Measurements from ENCODE around the gene BACH2.
A peak's percentile ranks its signal among the peaks of the same experiment; 100 is the strongest.

Gene BACH2

DNA sequence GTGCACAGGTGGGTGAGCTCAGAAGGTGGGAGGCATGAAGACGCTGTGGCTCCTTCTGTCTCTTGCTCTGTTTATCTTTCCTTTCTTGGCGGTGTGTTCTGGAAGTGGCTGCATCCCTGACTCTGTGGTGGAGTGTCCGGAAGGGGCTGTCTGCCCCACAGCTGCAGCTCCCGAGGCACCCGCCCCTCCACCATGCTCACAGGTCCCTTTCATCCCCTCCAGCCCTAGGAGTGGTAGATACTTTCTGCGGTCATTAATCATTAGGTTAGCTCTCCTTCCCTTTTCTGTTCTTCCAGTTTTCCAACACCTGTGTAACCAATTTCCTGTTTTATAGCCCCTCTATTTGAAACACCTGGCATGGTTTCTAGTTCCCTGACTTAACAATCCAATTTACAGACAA lies 336.8 kb downstream of the BACH2 start:
- no peak overlapping the region for H3K4me3 Mint-ChIP-seq
- H3K27ac Mint-ChIP-seq, result peak overlapping the region; percentile 91
- peaks cover 93% of the 10 kb centered on the region for H3K36me3 Mint-ChIP-seq (ENCODE audit: low read depth)
- H3K4me1 Mint-ChIP-seq (ENCODE audit: low read depth), result peaks cover 91% of the 10 kb centered on the region
- DNase-seq, result no peak
- H3K9me3 Mint-ChIP-seq, result no peaks in the 10 kb centered on the region
- H3K27me3 Mint-ChIP-seq, result no peaks in the 10 kb centered on the region

GRCh38 chr6:89956182-89956581 lies 340.5 kb downstream of the BACH2 start:
- H3K27me3 Mint-ChIP-seq, result no peaks in the 10 kb centered on the region
- no peaks in the 10 kb centered on the region for H3K9me3 Mint-ChIP-seq
- H3K27ac Mint-ChIP-seq, result peak overlapping the region; percentile 93
- H3K4me3 Mint-ChIP-seq, result no peak overlapping the region
- no peak for DNase-seq
- H3K36me3 Mint-ChIP-seq (ENCODE audit: low read depth), result peaks cover 92% of the 10 kb centered on the region
- peaks cover 94% of the 10 kb centered on the region for H3K4me1 Mint-ChIP-seq (ENCODE audit: low read depth)

DNA sequence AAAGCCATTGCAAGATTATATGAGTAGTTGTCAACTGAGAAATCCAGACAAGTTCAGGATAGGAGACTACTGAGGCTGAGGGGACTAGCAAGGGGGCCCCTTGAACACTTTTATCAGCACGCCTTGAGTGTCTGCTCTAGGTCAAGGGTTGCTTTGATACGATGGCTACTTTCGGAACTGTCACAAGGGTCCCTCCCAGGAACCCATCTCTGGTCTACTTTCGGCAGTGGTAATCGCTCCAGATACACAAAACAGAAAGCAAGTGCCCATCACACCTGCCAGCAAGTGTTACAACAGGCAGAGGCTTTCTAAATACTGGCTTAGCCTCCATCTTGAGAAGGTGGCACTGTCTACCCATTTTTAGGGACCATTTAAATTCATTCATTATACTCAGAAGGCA lies 341.3 kb downstream of the BACH2 start:
- Mint-ChIP-seq H3K9me3 (no peaks in the 10 kb centered on the region), H3K4me1 (ENCODE audit: low read depth) (peaks cover 89% of the 10 kb centered on the region), H3K36me3 (ENCODE audit: low read depth) (peaks cover 92% of the 10 kb centered on the region), H3K4me3 (peak overlapping the region; percentile 60), H3K27me3 (no peaks in the 10 kb centered on the region), H3K27ac (peak overlapping the region; percentile 93)
- no peak for DNase-seq

DNA sequence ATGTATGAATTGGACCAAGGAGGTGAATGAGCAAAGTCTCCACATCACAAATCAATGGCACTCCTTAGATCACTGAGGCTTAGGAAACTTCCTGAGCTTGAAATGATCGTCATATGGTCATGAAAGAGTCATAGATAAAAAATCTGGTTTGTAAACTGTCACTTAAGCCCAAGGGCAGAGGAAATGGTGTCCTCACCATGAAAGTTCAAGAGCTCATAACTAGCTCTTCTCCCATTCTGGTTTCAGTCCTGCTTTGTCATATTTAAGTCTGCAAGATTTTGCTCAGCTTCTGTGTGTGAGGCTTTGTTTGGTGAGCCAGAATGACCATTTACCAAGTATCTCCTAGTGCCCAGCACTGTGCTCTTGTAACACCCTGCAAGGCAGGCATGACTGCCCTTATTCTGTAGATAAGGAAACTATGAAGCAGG lies 341.9 kb downstream of the BACH2 start:
- no peaks in the 10 kb centered on the region for H3K27me3 Mint-ChIP-seq
- H3K4me3 Mint-ChIP-seq, result peak overlapping the region; percentile 60
- H3K9me3 Mint-ChIP-seq, result no peaks in the 10 kb centered on the region
- DNase-seq, result no peak
- peak overlapping the region; percentile 93 for H3K27ac Mint-ChIP-seq
- H3K4me1 Mint-ChIP-seq (ENCODE audit: low read depth), result peaks cover 88% of the 10 kb centered on the region
- peaks cover 92% of the 10 kb centered on the region for H3K36me3 Mint-ChIP-seq (ENCODE audit: low read depth)

- DNase-seq, result no peak
- Mint-ChIP-seq H3K36me3 (ENCODE audit: low read depth) (peaks cover 95% of the 10 kb centered on the region), H3K4me3 (peak overlapping the region; percentile 50), H3K9me3 (no peaks in the 10 kb centered on the region), H3K4me1 (ENCODE audit: low read depth) (peaks cover 82% of the 10 kb centered on the region), H3K27ac (peak overlapping the region; percentile 93), H3K27me3 (no peaks in the 10 kb centered on the region)
Observed at GRCh38 chr6:89952686-89953085, 344.0 kb downstream of the BACH2 start.

- Mint-ChIP-seq H3K27ac (peak overlapping the region; percentile 93), H3K27me3 (no peaks in the 10 kb centered on the region), H3K4me1 (ENCODE audit: low read depth) (peaks cover 82% of the 10 kb centered on the region), H3K36me3 (ENCODE audit: low read depth) (peaks cover 97% of the 10 kb centered on the region), H3K4me3 (peak overlapping the region; percentile 50), H3K9me3 (no peaks in the 10 kb centered on the region)
- DNase-seq, result no peak
Observed at GRCh38 chr6:89952105-89952671, 344.5 kb downstream of the BACH2 start.

DNA sequence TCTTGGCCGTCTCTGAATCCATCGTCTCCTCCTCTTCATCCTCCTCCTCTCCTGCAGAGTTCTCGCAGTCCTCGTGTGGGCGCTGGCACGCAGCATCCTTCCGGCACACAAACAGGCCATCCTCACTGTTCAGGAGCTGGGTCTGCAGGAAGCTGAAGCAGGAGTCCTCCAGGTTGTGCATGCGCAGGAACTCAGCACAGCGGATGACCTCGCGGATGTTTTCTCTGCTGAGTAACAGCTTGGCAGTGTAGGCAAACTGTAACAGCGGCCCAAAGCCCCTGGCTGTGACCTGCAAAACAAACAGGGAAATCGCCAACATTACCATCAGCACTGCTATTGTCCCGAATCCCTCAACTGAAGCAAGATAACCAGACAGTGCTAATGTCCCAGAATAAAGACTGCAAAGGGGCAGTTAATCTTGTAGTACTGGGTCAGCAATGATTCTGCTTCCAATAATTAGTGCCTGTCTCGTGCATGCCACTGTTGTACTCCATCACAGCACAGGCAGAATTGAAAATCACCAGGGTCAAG lies 345.0 kb downstream of the BACH2 start:
- Mint-ChIP-seq H3K27ac (peak overlapping the region; percentile 93), H3K4me3 (no peak overlapping the region), H3K9me3 (no peaks in the 10 kb centered on the region), H3K4me1 (ENCODE audit: low read depth) (peaks cover 82% of the 10 kb centered on the region), H3K27me3 (no peaks in the 10 kb centered on the region), H3K36me3 (ENCODE audit: low read depth) (peaks cover 97% of the 10 kb centered on the region)
- DNase-seq, result no peak

DNA sequence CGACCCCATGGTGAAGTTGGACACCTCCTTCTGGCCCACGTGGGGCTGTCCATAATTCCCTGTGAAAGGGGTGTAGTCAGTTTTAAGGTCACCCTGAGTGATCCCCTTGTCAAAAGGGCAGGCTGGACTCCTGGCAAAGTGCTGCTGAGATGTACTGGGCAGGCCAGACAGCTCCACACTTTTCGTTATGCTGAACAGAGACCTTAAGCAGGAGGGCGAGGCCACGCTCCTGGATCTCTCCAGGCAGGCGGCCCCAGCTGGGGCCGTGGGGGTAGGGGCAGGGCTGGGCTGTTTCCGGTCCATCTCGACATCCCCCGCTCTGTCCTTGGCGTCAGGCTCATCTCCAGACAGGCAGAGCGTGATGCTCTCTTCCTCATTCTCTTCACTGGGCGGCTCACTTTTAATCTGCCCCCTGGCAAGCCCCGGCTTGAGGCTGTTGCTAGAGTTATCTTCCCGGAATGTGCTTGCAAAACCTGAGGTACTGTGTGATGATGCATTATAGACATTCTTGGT lies 345.7 kb downstream of the BACH2 start:
- Mint-ChIP-seq H3K4me1 (ENCODE audit: low read depth) (peaks cover 82% of the 10 kb centered on the region), H3K4me3 (no peak overlapping the region), H3K27me3 (no peaks in the 10 kb centered on the region), H3K9me3 (no peaks in the 10 kb centered on the region), H3K36me3 (ENCODE audit: low read depth) (peaks cover 97% of the 10 kb centered on the region), H3K27ac (peak overlapping the region; percentile 93)
- DNase-seq, result no peak

GRCh38 chr6:89950446-89950845 lies 346.2 kb downstream of the BACH2 start:
- H3K27me3 Mint-ChIP-seq, result no peaks in the 10 kb centered on the region
- DNase-seq, result no peak
- H3K36me3 Mint-ChIP-seq (ENCODE audit: low read depth), result peaks cover 97% of the 10 kb centered on the region
- H3K4me3 Mint-ChIP-seq, result no peak overlapping the region
- no peaks in the 10 kb centered on the region for H3K9me3 Mint-ChIP-seq
- peaks cover 82% of the 10 kb centered on the region for H3K4me1 Mint-ChIP-seq (ENCODE audit: low read depth)
- peak overlapping the region; percentile 75 for H3K27ac Mint-ChIP-seq

GRCh38 chr6:89948876-89949275 lies 347.8 kb downstream of the BACH2 start:
- Mint-ChIP-seq H3K36me3 (ENCODE audit: low read depth) (peaks cover 99% of the 10 kb centered on the region), H3K4me3 (no peak overlapping the region), H3K27ac (peak overlapping the region; percentile 75), H3K27me3 (no peaks in the 10 kb centered on the region), H3K4me1 (ENCODE audit: low read depth) (peaks cover 83% of the 10 kb centered on the region), H3K9me3 (no peaks in the 10 kb centered on the region)
- no peak for DNase-seq

- no peaks in the 10 kb centered on the region for H3K9me3 Mint-ChIP-seq
- no peak for DNase-seq
- H3K27ac Mint-ChIP-seq, result peak overlapping the region; percentile 74
- H3K27me3 Mint-ChIP-seq, result no peaks in the 10 kb centered on the region
- H3K4me3 Mint-ChIP-seq, result no peak overlapping the region
- H3K36me3 Mint-ChIP-seq (ENCODE audit: low read depth), result peaks cover 98% of the 10 kb centered on the region
- peaks cover 84% of the 10 kb centered on the region for H3K4me1 Mint-ChIP-seq (ENCODE audit: low read depth)
Observed at GRCh38 chr6:89944826-89945407, 351.7 kb downstream of the BACH2 start.

DNA sequence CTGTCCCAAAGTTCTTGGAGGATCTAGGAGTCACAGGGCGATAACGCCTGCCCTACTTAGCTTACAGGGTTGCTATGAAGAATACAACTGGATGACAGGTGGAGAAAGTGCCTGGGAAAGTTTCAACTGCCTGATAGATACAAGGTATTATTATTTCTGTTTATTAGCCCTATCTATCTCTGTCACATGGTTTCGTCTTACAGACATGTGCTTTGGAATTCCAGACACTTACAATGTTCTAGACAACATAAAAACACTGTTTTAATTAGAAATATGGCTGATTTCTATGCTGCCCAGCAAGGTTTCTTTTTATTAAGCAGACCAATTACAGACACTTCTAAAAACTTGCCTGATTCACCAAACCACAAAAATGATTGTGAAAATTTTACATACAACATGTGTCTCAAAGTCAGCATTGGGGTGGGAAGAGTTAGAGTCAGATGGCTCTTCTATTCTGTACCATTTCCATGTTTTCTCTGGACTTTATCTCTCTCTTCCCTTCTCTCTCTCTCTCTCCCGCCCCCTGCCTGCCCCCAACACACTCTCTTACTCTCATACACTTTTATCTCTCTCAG lies 352.4 kb downstream of the BACH2 start:
- no peak for DNase-seq
- Mint-ChIP-seq H3K27ac (peak overlapping the region; percentile 74), H3K4me1 (ENCODE audit: low read depth) (peaks cover 78% of the 10 kb centered on the region), H3K27me3 (no peaks in the 10 kb centered on the region), H3K36me3 (ENCODE audit: low read depth) (peaks cover 95% of the 10 kb centered on the region), H3K4me3 (no peak overlapping the region), H3K9me3 (no peaks in the 10 kb centered on the region)

DNA sequence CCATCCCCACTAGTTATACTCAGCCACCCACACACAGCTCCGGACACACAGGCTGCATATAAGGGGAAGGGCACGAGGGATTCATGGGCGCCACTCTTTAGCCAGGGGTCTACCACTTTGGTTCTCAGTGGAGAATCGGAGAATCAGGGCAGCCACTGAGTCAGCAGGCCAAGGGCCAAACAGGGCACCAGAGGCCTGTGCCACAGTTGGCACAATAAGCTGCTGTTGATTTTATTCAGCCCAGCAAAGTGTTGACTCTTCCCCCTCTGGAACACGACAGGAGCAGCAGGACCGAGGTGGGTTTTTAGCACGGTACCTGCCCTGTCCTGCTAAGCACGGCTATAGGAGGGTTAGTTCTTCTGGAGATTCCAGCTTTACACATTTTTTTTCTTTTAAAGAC lies 354.0 kb downstream of the BACH2 start:
- Mint-ChIP-seq H3K9me3 (no peaks in the 10 kb centered on the region), H3K4me1 (ENCODE audit: low read depth) (peaks cover 86% of the 10 kb centered on the region), H3K4me3 (no peak overlapping the region), H3K27me3 (no peaks in the 10 kb centered on the region), H3K36me3 (ENCODE audit: low read depth) (peaks cover 95% of the 10 kb centered on the region), H3K27ac (peak overlapping the region; percentile 72)
- DNase-seq, result no peak

DNA sequence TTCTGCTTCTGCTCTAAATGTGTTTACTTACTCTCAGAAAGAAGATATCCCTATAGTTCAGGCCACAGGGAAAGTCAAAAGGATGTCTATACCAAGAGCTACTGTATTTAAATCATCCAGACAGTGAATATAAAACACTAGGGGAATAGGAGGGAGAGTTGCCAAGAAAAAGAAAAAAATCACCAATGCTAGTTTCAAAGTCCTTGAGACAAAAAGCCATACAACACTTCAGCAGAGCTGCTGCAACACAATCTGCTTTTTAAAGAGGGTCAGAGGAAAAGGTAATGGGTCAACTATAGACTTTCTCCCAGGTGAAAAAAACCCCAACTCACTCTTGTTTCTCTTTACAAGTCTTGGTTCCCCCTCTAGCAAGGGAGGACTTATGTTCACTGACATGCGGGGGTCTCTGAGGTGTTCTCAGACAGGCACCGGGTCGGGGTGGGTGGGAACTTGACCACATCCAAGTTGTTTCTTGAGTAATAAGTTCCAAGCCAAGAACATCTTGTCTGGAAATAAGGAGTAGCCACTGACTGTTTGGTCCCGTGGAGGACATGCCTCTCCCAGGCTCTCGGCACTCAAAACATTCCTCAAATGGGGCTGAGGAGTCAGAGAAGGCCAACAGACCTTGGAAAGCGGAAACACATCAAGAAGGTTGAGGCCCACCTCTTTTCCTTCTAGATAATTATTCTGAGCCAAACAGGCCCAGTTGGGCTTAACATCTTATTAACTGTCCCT lies 354.7 kb downstream of the BACH2 start:
- H3K36me3 Mint-ChIP-seq (ENCODE audit: low read depth), result peaks cover 96% of the 10 kb centered on the region
- H3K4me1 Mint-ChIP-seq (ENCODE audit: low read depth), result peaks cover 81% of the 10 kb centered on the region

More for the DNA sequence above, 354.7 kb downstream of the BACH2 start:
- Mint-ChIP-seq H3K27ac (peak overlapping the region; percentile 72), H3K27me3 (no peaks in the 10 kb centered on the region), H3K4me3 (no peak overlapping the region), H3K9me3 (no peaks in the 10 kb centered on the region)
- DNase-seq, result no peak

Data from activated T-cell treated with anti-CD3 and anti-CD28 coated beads, Interleukin-2, amount 50 U/mL, for 24 hours (primary cell).